OCI-LY7 (cell line): ENCODE measurements around the gene KIF17. TPM values are rescaled to one million over a fixed set of nuclear protein-coding genes. Genes with fewer than 3 reads are reported as not detected.

Source experiments
- BruUV-seq: library from RNA; stranded (reverse); fragments of 400-500 nt; replicated peaks from 2 replicates; lab custom pipeline; 2021; lab: Mats Ljungman, UMichigan
- CTCF ChIA-PET: fragments of 300-600 bp; sonication (Branson Sonifier 250); formaldehyde crosslinking; loops from one replicate; lab custom pipeline; 2022; ENCODE audit warnings: antibody characterized with exemption; ENCODE audit not compliant: unreplicated experiment; lab: Charles Lee
- POLR2A ChIA-PET: fragments of 300-600 bp; sonication (Branson Sonifier 250); formaldehyde crosslinking; loops from one replicate; lab custom pipeline; 2022; ENCODE audit warnings: antibody characterized with exemption; lab: Charles Lee
- DNase-seq: peaks from one replicate; pipeline ENCODE4 v3.0.0-alpha.2; 2015; ENCODE audit warnings: low spot score
- H2AFZ ChIP-seq: fragments of 200-600 bp; sonication (generic), shearing (Covaris generic); 2 replicates; pipeline ENCODE4 v1.6.1; 2014; ENCODE audit warnings: mild to moderate bottlenecking, antibody characterized with exemption, low read length, moderate library complexity
- H3K27ac ChIP-seq: fragments of 200-600 bp; sonication (generic); 2 replicates; pipeline ENCODE4 v1.5.1; 2014; ENCODE audit warnings: mixed run types, low read depth, mild to moderate bottlenecking, moderate library complexity, low read length, inconsistent platforms; ENCODE audit not compliant: poor library complexity, severe bottlenecking
- H3K36me3 ChIP-seq: fragments of 200-600 bp; sonication (generic); 2 replicates; pipeline ENCODE4 v1.6.1; 2014; ENCODE audit warnings: mild to moderate bottlenecking, antibody characterized with exemption, low read length, moderate library complexity, mixed read lengths; ENCODE audit not compliant: insufficient read depth
- H3K4me1 ChIP-seq: fragments of 200-600 bp; sonication (generic); 2 replicates; pipeline ENCODE4 v1.5.1; 2014; ENCODE audit warnings: mild to moderate bottlenecking, low read length; ENCODE audit not compliant: insufficient read depth, poor library complexity, severe bottlenecking
- H3K4me2 ChIP-seq: fragments of 200-600 bp; sonication (generic); 2 replicates; pipeline ENCODE4 v1.6.1; 2014; ENCODE audit warnings: mild to moderate bottlenecking, low read length
- H3K4me3 ChIP-seq: fragments of 200-600 bp; sonication (generic); 2 replicates; pipeline ENCODE4 v1.5.1; 2014; ENCODE audit warnings: mild to moderate bottlenecking, low read depth, low read length; ENCODE audit not compliant: poor library complexity, severe bottlenecking
- H3K79me2 ChIP-seq: fragments of 200-600 bp; sonication (generic); 2 replicates; pipeline ENCODE4 v1.6.1; 2016; ENCODE audit warnings: low read depth, mild to moderate bottlenecking, low read length, moderate library complexity, mixed read lengths; ENCODE audit not compliant: insufficient read depth
- H3K9me2 ChIP-seq: fragments of 200-600 bp; sonication (generic); 2 replicates; pipeline ENCODE4 v1.6.1; 2016; ENCODE audit warnings: mild to moderate bottlenecking, low read length, mixed read lengths; ENCODE audit not compliant: insufficient read depth
- H3K9me3 ChIP-seq: fragments of 200-600 bp; sonication (generic); 2 replicates; pipeline ENCODE4 v1.6.1; 2014; ENCODE audit warnings: mild to moderate bottlenecking, mixed run types, low read length, mixed read lengths
- H4K20me1 ChIP-seq: fragments of 200-600 bp; sonication (generic); 2 replicates; pipeline ENCODE4 v1.6.1; 2014; ENCODE audit warnings: mild to moderate bottlenecking, antibody characterized with exemption, low read length, moderate library complexity, mixed read lengths; ENCODE audit not compliant: insufficient read depth
- EZH2phosphoT487 ChIP-seq: fragments of 200-600 bp; sonication (generic); IDR thresholded peaks from 2 replicates; pipeline ENCODE4 v1.6.1; 2018; ENCODE audit warnings: low read depth, borderline replicate concordance, mild to moderate bottlenecking, mixed run types, antibody characterized with exemption, low read length, moderate library complexity, mixed read lengths
- intact Hi-C: fragments of 100-400 bp; cut with micrococcal nuclease; formaldehyde crosslinking; loops from one replicate; pipeline ENCODE4 v1.10.0; 2022; ENCODE audit not compliant: unreplicated experiment
- total RNA-seq, 2 experiments: library from RNA; depleted of rRNA in 1 of 2; stranded (reverse); fragments of >200 nt in 1 of 2; shearing (Covaris generic) in 1 of 2; gene quantifications; 2 replicates each; pipeline ENCODE4 v1.2.3, GENCODE V29; 2014 to 2022
- TF ChIP-seq, protein P1 (sequence below): fragments of 200-600 bp; sonication (generic); conservative IDR thresholded peaks from 2 replicates; pipeline ENCODE4 v1.5.1; 2014; ENCODE audit warnings: mild to moderate bottlenecking, antibody characterized with exemption, low read length, moderate library complexity, mixed read lengths

Gene KIF17
- total RNA-seq, 2 experiments from 2014 or later = 1.1 TPM; not detected in 1

DNA sequence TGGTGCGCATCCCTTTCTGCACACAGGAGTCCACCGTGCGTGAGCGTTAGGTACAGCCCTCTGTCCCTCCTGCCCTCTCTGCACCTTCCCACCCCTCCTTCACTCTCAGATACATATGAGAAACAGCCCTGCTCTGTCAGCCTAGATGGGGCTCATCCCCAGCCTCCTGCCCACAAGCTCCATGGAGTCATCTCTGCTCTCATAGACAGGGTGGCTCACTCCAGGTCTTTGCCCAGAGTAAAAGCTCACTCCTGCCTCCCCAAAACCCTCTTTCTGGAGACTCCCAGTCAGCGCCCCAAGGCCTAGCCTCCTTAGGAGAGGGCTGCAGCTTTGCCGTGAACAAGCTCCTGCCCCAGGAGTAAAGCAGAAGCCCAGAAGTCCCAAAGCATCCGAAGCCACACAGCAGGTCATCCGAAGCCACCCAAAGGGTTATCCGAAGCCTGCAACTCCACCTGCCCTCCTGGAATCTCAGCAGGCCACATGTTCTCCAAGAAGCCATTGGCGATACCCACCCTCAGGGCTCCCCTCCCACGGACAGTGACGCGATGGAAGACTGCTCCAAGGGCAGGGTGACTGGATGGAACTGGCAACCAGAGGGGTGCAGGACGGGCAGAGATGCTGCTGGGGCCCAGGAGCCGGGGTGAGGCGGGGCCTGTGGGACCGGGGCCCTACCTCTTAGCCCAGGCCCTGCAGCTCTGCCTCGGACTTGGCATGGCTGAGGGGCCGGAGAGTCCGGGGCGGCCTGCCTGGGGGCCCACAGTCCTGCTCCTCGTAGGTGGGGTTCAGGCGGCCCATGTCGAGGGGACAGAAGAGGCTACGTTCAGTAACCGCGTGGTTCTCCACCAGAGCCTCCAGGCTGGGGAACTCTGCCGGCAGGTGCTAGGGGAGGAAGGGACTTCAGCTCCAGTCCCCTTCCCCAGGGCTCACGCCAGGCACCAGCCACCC, 3.6 kb upstream of the KIF17 start:
- intact Hi-C loops = no loop called here
- H3K4me1 ChIP-seq = no peaks in the 10 kb centered on the region
- H2AFZ ChIP-seq = no peak overlapping the region
- POLR2A ChIA-PET = no interaction called here
- no TSS peak for BruUV-seq
- no peak for TF ChIP-seq EZH2phosphoT487
- TF ChIP-seq, protein P1, sequence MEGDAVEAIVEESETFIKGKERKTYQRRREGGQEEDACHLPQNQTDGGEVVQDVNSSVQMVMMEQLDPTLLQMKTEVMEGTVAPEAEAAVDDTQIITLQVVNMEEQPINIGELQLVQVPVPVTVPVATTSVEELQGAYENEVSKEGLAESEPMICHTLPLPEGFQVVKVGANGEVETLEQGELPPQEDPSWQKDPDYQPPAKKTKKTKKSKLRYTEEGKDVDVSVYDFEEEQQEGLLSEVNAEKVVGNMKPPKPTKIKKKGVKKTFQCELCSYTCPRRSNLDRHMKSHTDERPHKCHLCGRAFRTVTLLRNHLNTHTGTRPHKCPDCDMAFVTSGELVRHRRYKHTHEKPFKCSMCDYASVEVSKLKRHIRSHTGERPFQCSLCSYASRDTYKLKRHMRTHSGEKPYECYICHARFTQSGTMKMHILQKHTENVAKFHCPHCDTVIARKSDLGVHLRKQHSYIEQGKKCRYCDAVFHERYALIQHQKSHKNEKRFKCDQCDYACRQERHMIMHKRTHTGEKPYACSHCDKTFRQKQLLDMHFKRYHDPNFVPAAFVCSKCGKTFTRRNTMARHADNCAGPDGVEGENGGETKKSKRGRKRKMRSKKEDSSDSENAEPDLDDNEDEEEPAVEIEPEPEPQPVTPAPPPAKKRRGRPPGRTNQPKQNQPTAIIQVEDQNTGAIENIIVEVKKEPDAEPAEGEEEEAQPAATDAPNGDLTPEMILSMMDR = no peak
- no peaks in the 10 kb centered on the region for H3K79me2 ChIP-seq
- no peaks in the 10 kb centered on the region for H3K9me2 ChIP-seq
- H3K4me2 ChIP-seq = no peak overlapping the region
- no peaks in the 10 kb centered on the region for H3K36me3 ChIP-seq
- H3K4me3 ChIP-seq = no peak overlapping the region
- H3K9me3 ChIP-seq = no peaks in the 10 kb centered on the region
- CTCF ChIA-PET = no interaction called here
- H3K27ac ChIP-seq = no peak overlapping the region
- DNase-seq = no peak
- no peaks in the 10 kb centered on the region for H4K20me1 ChIP-seq

DNA sequence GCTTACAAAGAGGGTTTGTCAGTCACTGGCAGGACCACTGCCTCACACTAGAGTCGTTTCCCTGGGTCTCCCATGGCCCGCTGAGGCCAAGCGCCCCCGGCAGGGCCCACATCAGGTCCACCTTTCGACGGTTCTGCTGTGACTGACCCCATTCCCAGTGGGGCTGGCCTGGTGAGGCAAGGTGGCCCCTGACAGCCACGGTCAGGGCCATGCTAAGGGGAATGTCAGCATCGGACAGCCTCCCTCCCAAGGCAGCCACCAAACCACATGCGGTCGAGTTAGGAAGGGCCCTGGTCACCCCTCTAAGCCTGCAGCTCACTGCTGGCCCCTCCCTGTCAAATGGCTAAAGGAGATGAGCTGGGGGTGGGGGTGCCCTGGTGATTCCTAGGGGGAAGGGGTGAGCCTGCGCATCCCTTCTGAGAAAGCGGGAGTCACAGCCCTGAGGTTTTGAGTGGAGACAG, 2.9 kb upstream of the KIF17 start:
- ChIA-PET CTCF (interaction anchor here (0.6 kb wide), 1 partner anchor 9 kb away, joined by 3 read pairs; no protein-coding TSS in a partner anchor), POLR2A (interaction anchor here (0.6 kb wide), 1 partner anchor 17 kb away, joined by 4 read pairs; no protein-coding TSS in a partner anchor)
- H2AFZ ChIP-seq = no peak overlapping the region
- H3K9me3 ChIP-seq = no peaks in the 10 kb centered on the region
- H4K20me1 ChIP-seq = no peaks in the 10 kb centered on the region
- H3K79me2 ChIP-seq = no peaks in the 10 kb centered on the region
- H3K4me1 ChIP-seq = no peaks in the 10 kb centered on the region
- H3K4me3 ChIP-seq = no peak overlapping the region
- H3K9me2 ChIP-seq = no peaks in the 10 kb centered on the region
- H3K36me3 ChIP-seq = no peaks in the 10 kb centered on the region
- no peak overlapping the region for H3K4me2 ChIP-seq
- no TSS peak for BruUV-seq
- TF ChIP-seq, protein P1 = no peak
- TF ChIP-seq EZH2phosphoT487 = no peak
- intact Hi-C loops = no loop called here
- H3K27ac ChIP-seq = no peak overlapping the region
- DNase-seq = no peak
